PC-9 (cell line): ENCODE measurements around the gene KRTAP13-4. TPM values are rescaled to one million over a fixed set of nuclear protein-coding genes. Genes with fewer than 3 reads are reported as not detected.

Source experiments
- Bru-seq: library from RNA; stranded (reverse); fragments of 400-500 nt; gene quantifications from one replicate; lab custom pipeline; 2021; lab: Mats Ljungman, UMichigan
- BruChase-seq, 2 experiments: library from RNA; stranded (reverse); fragments of 400-500 nt; gene quantifications; one replicate each; lab custom pipeline; 2021; lab: Mats Ljungman, UMichigan
- BruUV-seq: library from RNA; stranded (reverse); fragments of 400-500 nt; replicated peaks from 2 replicates; lab custom pipeline; 2021; lab: Mats Ljungman, UMichigan
- CTCF ChIA-PET: fragments of 300-600 bp; sonication (Branson Sonifier 250); formaldehyde crosslinking; loops from one replicate; lab custom pipeline; 2022; ENCODE audit warnings: antibody characterized with exemption; lab: Charles Lee
- POLR2A ChIA-PET: fragments of 300-600 bp; sonication (Branson Sonifier 250); formaldehyde crosslinking; loops from one replicate; lab custom pipeline; 2022; ENCODE audit warnings: antibody characterized with exemption; ENCODE audit not compliant: unreplicated experiment; lab: Charles Lee
- DNase-seq, 2 experiments: peaks; one replicate each; pipeline versions ENCODE4 v3.0.0 to v3.0.0-alpha.2; 2015 to 2022; ENCODE audit warnings: mixed read lengths in 1 of 2
- H2AFZ ChIP-seq: fragments of 200-600 bp; sonication (generic); 2 replicates; pipeline ENCODE4 v1.8.1; 2017; ENCODE audit warnings: antibody characterized with exemption
- H3F3A ChIP-seq: fragments of 200-600 bp; sonication (generic); 2 replicates; pipeline ENCODE4 v1.8.1; 2017; ENCODE audit warnings: antibody characterized with exemption, mild to moderate bottlenecking, low read depth; ENCODE audit not compliant: insufficient read depth
- H3K27ac ChIP-seq: fragments of 200-600 bp; sonication (generic); 2 replicates; pipeline ENCODE4 v1.6.1; 2016; ENCODE audit warnings: mixed run types
- H3K27me3 ChIP-seq: fragments of 200-600 bp; sonication (generic); 2 replicates; pipeline ENCODE4 v1.6.1; 2016; ENCODE audit warnings: low read depth, mixed run types; ENCODE audit not compliant: insufficient read depth
- H3K36me3 ChIP-seq: fragments of 200-600 bp; sonication (generic); 2 replicates; pipeline ENCODE4 v1.6.1; 2016; ENCODE audit warnings: low read depth, mixed run types
- H3K4me1 ChIP-seq: fragments of 200-600 bp; sonication (generic); replicated peaks from 2 replicates; pipeline ENCODE4 v1.6.1; 2016; ENCODE audit warnings: mixed run types; ENCODE audit not compliant: insufficient read depth
- H3K4me2 ChIP-seq: fragments of 200-600 bp; sonication (generic); 2 replicates; pipeline ENCODE4 v1.6.1; 2017; ENCODE audit warnings: mixed run types
- H3K4me3 ChIP-seq: fragments of 200-600 bp; sonication (generic); 2 replicates; pipeline ENCODE4 v1.6.1; 2016; ENCODE audit warnings: mixed run types
- H3K79me2 ChIP-seq: fragments of 200-600 bp; sonication (generic); 2 replicates; pipeline ENCODE4 v1.6.1; 2017; ENCODE audit warnings: low read depth, mixed run types
- H3K9me2 ChIP-seq: fragments of 200-600 bp; sonication (generic); 2 replicates; pipeline ENCODE4 v1.8.1; 2017; ENCODE audit warnings: mild to moderate bottlenecking; ENCODE audit not compliant: insufficient read depth
- H3K9me3 ChIP-seq: fragments of 200-600 bp; sonication (generic); 2 replicates; pipeline ENCODE4 v1.8.1; 2016; ENCODE audit warnings: low read depth; ENCODE audit not compliant: insufficient read depth
- H4K20me1 ChIP-seq: fragments of 200-600 bp; sonication (generic); 2 replicates; pipeline ENCODE4 v1.8.1; 2017; ENCODE audit not compliant: insufficient read depth
- EZH2 ChIP-seq: fragments of 200-600 bp; sonication (generic); IDR thresholded peaks from 2 replicates; pipeline ENCODE4 v1.8.0; 2017; ENCODE audit warnings: antibody characterized with exemption, low read depth
- intact Hi-C: fragments of 100-400 bp; cut with micrococcal nuclease; formaldehyde crosslinking; loops from one replicate; pipeline ENCODE4 v1.10.0; 2022; ENCODE audit not compliant: unreplicated experiment
- long read RNA-seq: library from polyadenylated mRNA; stranded (forward); transcript quantifications from one replicate; pipeline ENCODE4 v2.0.0, GENCODE V29; 2022
- total RNA-seq: library from RNA; stranded (reverse); gene quantifications from 2 replicates; pipeline ENCODE4 v1.2.3, GENCODE V29; 2021
- TF ChIP-seq, protein P1 (sequence below): fragments of 200-600 bp; sonication (generic); conservative IDR thresholded peaks from 2 replicates; pipeline ENCODE4 v1.6.1; 2017; ENCODE audit warnings: mixed run types, antibody characterized with exemption, mild to moderate bottlenecking, moderate library complexity

KRTAP13-4 gene, protein sequence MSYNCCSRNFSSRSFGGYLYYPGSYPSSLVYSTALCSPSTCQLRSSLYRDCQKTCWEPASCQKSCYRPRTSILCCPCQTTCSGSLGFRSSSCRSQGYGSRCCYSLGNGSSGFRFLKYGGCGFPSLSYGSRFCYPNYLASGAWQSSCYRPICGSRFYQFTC
- total RNA-seq (not detected in 2 replicates), Bru-seq, nascent RNA (not detected), BruChase-seq, experiment 1, labeled RNA remaining after a 2-hour chase (not detected), BruChase-seq, experiment 2, labeled RNA remaining after a 6-hour chase (not detected)
- long read RNA-seq, result 0 reads

DNA sequence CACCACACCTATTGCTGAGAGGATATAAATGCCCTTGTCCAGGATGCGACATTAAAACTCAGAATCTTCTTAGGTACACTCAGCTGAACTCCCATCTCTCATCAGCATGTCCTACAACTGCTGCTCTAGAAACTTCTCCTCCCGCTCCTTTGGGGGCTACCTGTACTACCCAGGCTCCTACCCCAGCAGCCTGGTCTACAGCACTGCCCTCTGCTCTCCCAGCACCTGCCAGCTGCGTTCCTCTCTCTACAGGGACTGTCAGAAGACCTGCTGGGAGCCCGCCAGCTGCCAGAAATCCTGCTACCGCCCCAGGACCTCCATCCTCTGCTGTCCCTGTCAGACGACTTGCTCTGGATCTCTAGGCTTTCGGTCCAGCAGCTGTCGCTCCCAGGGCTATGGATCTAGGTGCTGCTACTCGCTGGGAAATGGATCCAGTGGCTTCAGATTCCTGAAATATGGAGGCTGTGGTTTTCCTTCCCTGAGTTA, at the start of gene KRTAP13-4:
TSS of gene KRTAP13-4 (plus strand) at position 51 of the 486 bp plus-strand sequence. CDS start at position 107, 56 bp downstream.
- intact Hi-C loops, result loop anchor here (10.0 kb wide), 1 partner anchor 385 kb away; no protein-coding TSS in a partner anchor
- Histone ChIP-seq H3K79me2 (no peaks in the 10 kb centered on the region), H3K4me3 (no peak within 1 kb of the TSS), H3K9me2 (no peaks in the 10 kb centered on the region), H2AFZ (no peak within 1 kb of the TSS), H3K4me2 (no peak within 1 kb of the TSS), H4K20me1 (no peaks in the 10 kb centered on the region), H3K27me3 (no peaks in the 10 kb centered on the region), H3F3A (no peaks in the 10 kb centered on the region), H3K4me1 (no peaks in the 10 kb centered on the region), H3K27ac (no peak within 1 kb of the TSS), H3K9me3 (no peaks in the 10 kb centered on the region), H3K36me3 (no peaks in the 10 kb centered on the region)
- CTCF ChIA-PET, result no interaction called here
- POLR2A ChIA-PET, result no interaction called here
- DNase-seq, result no peak
- no TSS peak for BruUV-seq
- TF ChIP-seq, protein P1, sequence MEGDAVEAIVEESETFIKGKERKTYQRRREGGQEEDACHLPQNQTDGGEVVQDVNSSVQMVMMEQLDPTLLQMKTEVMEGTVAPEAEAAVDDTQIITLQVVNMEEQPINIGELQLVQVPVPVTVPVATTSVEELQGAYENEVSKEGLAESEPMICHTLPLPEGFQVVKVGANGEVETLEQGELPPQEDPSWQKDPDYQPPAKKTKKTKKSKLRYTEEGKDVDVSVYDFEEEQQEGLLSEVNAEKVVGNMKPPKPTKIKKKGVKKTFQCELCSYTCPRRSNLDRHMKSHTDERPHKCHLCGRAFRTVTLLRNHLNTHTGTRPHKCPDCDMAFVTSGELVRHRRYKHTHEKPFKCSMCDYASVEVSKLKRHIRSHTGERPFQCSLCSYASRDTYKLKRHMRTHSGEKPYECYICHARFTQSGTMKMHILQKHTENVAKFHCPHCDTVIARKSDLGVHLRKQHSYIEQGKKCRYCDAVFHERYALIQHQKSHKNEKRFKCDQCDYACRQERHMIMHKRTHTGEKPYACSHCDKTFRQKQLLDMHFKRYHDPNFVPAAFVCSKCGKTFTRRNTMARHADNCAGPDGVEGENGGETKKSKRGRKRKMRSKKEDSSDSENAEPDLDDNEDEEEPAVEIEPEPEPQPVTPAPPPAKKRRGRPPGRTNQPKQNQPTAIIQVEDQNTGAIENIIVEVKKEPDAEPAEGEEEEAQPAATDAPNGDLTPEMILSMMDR, result no peak
- TF ChIP-seq EZH2, result no peak

DNA sequence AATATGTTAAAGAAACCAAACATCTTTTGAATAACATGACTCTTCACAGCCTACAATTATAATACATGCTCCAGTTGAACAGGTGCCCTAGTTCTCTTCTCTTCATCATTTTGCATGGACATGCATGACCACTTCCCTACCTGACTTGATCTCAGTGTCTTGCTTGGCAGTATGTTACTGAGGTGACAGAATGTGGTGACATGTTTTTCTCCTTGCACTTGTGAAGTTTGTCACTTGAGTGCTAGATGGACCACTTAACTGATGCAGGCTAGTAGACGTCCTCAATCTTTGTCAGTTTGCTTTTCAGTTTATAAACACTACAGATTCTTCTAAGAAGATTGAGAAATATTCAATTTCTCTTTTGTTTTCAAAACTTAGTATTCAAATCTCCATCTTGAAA, 47.8 kb upstream of the KRTAP13-4 start:
- no peak for TF ChIP-seq EZH2
- TF ChIP-seq, protein P1, result no peak
- Histone ChIP-seq H4K20me1 (no peaks in the 10 kb centered on the region), H3K36me3 (no peaks in the 10 kb centered on the region), H3K27me3 (no peaks in the 10 kb centered on the region), H3K9me2 (no peaks in the 10 kb centered on the region), H3K79me2 (no peaks in the 10 kb centered on the region), H3K4me1 (no peaks in the 10 kb centered on the region), H3K27ac (no peak overlapping the region), H3F3A (no peaks in the 10 kb centered on the region), H2AFZ (no peak overlapping the region), H3K4me2 (no peak overlapping the region), H3K9me3 (no peaks in the 10 kb centered on the region), H3K4me3 (no peak overlapping the region)
- ChIA-PET POLR2A (no interaction called here), CTCF (no interaction called here)
- BruUV-seq, result no TSS peak
- intact Hi-C loops, result no loop called here
- no peak for DNase-seq

DNA sequence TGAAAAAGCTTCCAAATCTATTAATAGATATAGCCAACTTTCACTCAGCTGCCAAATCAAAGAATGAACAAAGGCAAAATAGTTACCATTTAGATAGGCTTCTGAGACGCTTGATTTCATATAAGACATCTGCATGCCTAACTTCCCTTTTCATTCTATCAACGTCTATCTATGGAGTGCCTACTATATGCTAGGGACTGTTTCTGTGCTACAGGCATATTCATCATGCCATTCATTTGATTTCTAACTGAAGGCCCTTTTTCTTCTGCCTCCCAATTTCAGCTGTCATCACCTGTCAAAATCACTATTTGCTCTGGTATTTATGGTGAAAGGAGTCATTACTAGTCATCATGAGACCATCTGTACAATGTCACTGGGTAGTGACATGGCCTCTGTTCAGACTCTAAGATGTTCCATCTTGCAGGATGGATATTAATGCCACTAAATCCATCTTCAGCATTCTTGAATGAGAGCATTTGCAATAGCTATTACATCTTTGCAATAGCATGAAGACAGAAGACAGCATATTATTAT, 38.5 kb upstream of the KRTAP13-4 start:
- DNase-seq, result no peak
- Histone ChIP-seq H3K9me3 (no peaks in the 10 kb centered on the region), H3K27ac (no peak overlapping the region), H3K4me2 (no peak overlapping the region), H2AFZ (no peak overlapping the region), H3F3A (no peaks in the 10 kb centered on the region), H3K4me1 (no peaks in the 10 kb centered on the region), H4K20me1 (no peaks in the 10 kb centered on the region), H3K27me3 (no peaks in the 10 kb centered on the region), H3K79me2 (no peaks in the 10 kb centered on the region), H3K9me2 (no peaks in the 10 kb centered on the region), H3K36me3 (no peaks in the 10 kb centered on the region), H3K4me3 (no peak overlapping the region)
- TF ChIP-seq, protein P1, result no peak
- TF ChIP-seq EZH2, result no peak
- BruUV-seq, result no TSS peak
- intact Hi-C loops, result no loop called here
- CTCF ChIA-PET, result no interaction called here
- POLR2A ChIA-PET, result no interaction called here
